ENCODE measurements around the gene COL4A2.

DNA sequence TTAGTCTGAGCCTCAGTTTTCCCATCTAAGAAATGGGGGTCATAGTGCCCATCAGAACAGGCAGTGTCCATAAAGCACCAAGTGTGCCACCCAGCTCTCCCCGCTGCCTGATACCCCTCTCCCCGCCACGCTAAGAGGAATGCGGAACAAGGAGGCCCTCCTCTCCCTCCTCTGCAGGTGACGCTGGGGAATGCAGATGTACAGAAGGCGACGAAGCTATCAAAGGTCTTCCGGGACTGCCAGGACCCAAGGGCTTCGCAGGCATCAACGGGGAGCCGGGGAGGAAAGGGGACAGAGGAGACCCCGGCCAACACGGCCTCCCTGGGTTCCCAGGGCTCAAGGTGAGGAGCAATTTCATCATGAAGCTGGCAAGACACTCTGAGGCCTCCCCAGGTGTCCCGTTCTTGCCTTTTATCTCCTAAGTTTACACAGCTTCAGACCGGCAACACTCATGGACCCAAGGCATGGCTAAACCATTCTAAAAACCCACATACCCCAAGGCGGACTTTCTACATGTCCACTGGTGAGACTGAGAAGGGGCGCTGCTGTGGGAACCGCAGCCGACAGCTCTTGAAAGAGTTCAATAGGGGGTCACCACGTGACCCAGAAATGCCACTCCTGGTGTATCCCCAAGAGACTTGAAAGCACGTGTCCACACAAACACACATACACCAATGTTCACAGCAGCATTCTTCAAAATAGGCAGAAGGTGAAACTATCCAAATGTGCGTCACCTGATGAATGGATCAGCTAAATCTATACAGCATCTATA lies 151.7 kb downstream of the COL4A2 start:
- TF ChIP-seq, protein P1, sequence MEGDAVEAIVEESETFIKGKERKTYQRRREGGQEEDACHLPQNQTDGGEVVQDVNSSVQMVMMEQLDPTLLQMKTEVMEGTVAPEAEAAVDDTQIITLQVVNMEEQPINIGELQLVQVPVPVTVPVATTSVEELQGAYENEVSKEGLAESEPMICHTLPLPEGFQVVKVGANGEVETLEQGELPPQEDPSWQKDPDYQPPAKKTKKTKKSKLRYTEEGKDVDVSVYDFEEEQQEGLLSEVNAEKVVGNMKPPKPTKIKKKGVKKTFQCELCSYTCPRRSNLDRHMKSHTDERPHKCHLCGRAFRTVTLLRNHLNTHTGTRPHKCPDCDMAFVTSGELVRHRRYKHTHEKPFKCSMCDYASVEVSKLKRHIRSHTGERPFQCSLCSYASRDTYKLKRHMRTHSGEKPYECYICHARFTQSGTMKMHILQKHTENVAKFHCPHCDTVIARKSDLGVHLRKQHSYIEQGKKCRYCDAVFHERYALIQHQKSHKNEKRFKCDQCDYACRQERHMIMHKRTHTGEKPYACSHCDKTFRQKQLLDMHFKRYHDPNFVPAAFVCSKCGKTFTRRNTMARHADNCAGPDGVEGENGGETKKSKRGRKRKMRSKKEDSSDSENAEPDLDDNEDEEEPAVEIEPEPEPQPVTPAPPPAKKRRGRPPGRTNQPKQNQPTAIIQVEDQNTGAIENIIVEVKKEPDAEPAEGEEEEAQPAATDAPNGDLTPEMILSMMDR (IDR thresholded peaks at IDR 0.05) = no peak
- TF ChIP-seq POLR2A (IDR thresholded peaks at IDR 0.05) = no peak
